HCT116 (cell line): ENCODE data around the gene MRPL34. TPM values are rescaled to one million over a fixed set of nuclear protein-coding genes. Genes with fewer than 3 reads are reported as not detected.

Experiments
- ATAC-seq: fragments of 200-7000 bp; cut with Tn5 transposase; 2 replicates; pipeline ENCODE4 v1.9.1; 2020; ENCODE audit warnings: mild to moderate bottlenecking, moderate library complexity
- BruUV-seq: library from RNA; stranded (reverse); fragments of 400-500 nt; replicated peaks from 2 replicates; lab custom pipeline; 2021; lab: Mats Ljungman, UMichigan
- CTCF ChIA-PET: fragments of 300-600 bp; sonication (Branson Sonifier 250); formaldehyde crosslinking; loops from one replicate; lab custom pipeline; 2021; ENCODE audit warnings: antibody characterized with exemption; lab: Charles Lee
- POLR2A ChIA-PET: fragments of 300-600, 350-600 bp; sonication (Branson Sonifier 250); formaldehyde crosslinking; loops from one replicate; lab custom pipeline; 2021; ENCODE audit warnings: antibody characterized with exemption; lab: Charles Lee
- RAD21 ChIA-PET, 2 experiments: fragments of 300-600 bp; sonication (Branson Sonifier 250); formaldehyde crosslinking; loops; one replicate each; lab custom pipeline; 2023; ENCODE audit warnings: low total read pairs in 2 of 2; ENCODE audit not compliant: uncharacterized antibody in 2 of 2, unreplicated experiment in 2 of 2, low non-redundant PET in 1 of 2; lab: Charles Lee
- DNase-seq: peaks from one replicate; pipeline ENCODE4 v3.0.0-alpha.2; 2010; ENCODE audit warnings: low read depth, low spot score
- H2AFZ ChIP-seq: fragments of 200-600 bp; shearing (Covaris generic), sonication (generic); 2 replicates; pipeline ENCODE4 v1.6.1; 2017; ENCODE audit warnings: low read depth, mixed run types, mixed read lengths, antibody characterized with exemption, low read length; ENCODE audit not compliant: poor library complexity, severe bottlenecking
- H3K27ac ChIP-seq: 2 replicates; pipeline ENCODE4 v1.5.1; 2012; ENCODE audit warnings: low read depth, low read length
- H3K27me3 ChIP-seq: fragments of 200-600 bp; sonication (generic); 2 replicates; pipeline ENCODE4 v1.6.1; 2016; ENCODE audit warnings: mixed run types, low read length, mixed read lengths; ENCODE audit not compliant: insufficient read depth
- H3K36me3 ChIP-seq, 2 experiments: fragments of 200-500 bp in 1 of 2; fragments of 200-600 bp in 1 of 2; sonication (Bioruptor generic) in 1 of 2; sonication (generic) in 1 of 2; 2 replicates each; pipeline versions ENCODE4 v1.5.1 to v1.6.1; 2014 to 2016; ENCODE audit warnings: low read length in 2 of 2, inconsistent platforms in 1 of 2, mixed read lengths in 1 of 2, mixed run types in 1 of 2; ENCODE audit not compliant: insufficient read depth in 2 of 2, control insufficient read depth in 1 of 2
- H3K4me1 ChIP-seq, 2 experiments: fragments of 200-600 bp in 1 of 2; sonication (generic) in 1 of 2; 2 replicates each; pipeline versions ENCODE4 v1.5.1 to v1.6.1; 2012 to 2017; ENCODE audit warnings: low read length in 2 of 2, inconsistent platforms in 1 of 2, mild to moderate bottlenecking in 1 of 2, mixed read lengths in 1 of 2, mixed run types in 1 of 2, moderate library complexity in 1 of 2; ENCODE audit not compliant: insufficient read depth in 2 of 2, control insufficient read depth in 1 of 2
- H3K4me2 ChIP-seq: fragments of 200-600 bp; sonication (generic); 2 replicates; pipeline ENCODE4 v1.6.1; 2017; ENCODE audit warnings: mixed run types, low read length, mixed read lengths
- H3K4me3 ChIP-seq, 2 experiments: fragments of 200-600 bp in 1 of 2; sonication (generic) in 1 of 2; replicated peaks in 1 of 2; 2 replicates each; pipeline ENCODE4 v1.5.1; 2011 to 2016; ENCODE audit warnings: low read length in 2 of 2, control low read depth in 1 of 2, low read depth in 1 of 2, mild to moderate bottlenecking in 1 of 2, mixed read lengths in 1 of 2, mixed run types in 1 of 2
- H3K79me2 ChIP-seq: fragments of 200-600 bp; sonication (generic); 2 replicates; pipeline ENCODE4 v1.6.1; 2017; ENCODE audit warnings: mild to moderate bottlenecking, mixed run types, low read length, moderate library complexity, mixed read lengths; ENCODE audit not compliant: insufficient read depth
- H3K9ac ChIP-seq: fragments of 200-600 bp; sonication (generic); 2 replicates; pipeline ENCODE4 v1.6.1; 2016; ENCODE audit warnings: low read length, mixed read lengths
- H3K9me2 ChIP-seq: fragments of 200-600 bp; sonication (generic), shearing (Covaris generic); 2 replicates; pipeline ENCODE4 v1.6.1; 2017; ENCODE audit warnings: mixed run types, mild to moderate bottlenecking, moderate library complexity; ENCODE audit not compliant: insufficient read depth
- H3K9me3 ChIP-seq, 2 experiments: fragments of 200-500 bp in 1 of 2; fragments of 200-600 bp in 1 of 2; sonication (Bioruptor generic) in 1 of 2; sonication (generic) in 1 of 2; 2 replicates each; pipeline ENCODE4 v1.6.1; 2014 to 2017; ENCODE audit warnings: low read length in 2 of 2, mixed read lengths in 2 of 2, inconsistent platforms in 1 of 2, low read depth in 1 of 2, mild to moderate bottlenecking in 1 of 2, mixed run types in 1 of 2, moderate library complexity in 1 of 2; ENCODE audit not compliant: control insufficient read depth in 1 of 2, insufficient read depth in 1 of 2
- H4K20me1 ChIP-seq: fragments of 200-600 bp; sonication (generic), shearing (Covaris generic); 2 replicates; pipeline ENCODE4 v1.6.1; 2017; ENCODE audit warnings: mixed run types, mild to moderate bottlenecking, moderate library complexity; ENCODE audit not compliant: insufficient read depth
- CEBPB ChIP-seq: IDR thresholded peaks from 2 replicates; pipeline ENCODE4 v1.6.1; 2012; ENCODE audit warnings: low read depth
- ELF1 ChIP-seq: IDR thresholded peaks from 2 replicates; pipeline ENCODE4 v1.6.1; 2012; ENCODE audit warnings: low read depth, borderline replicate concordance
- JUND ChIP-seq: IDR thresholded peaks from 2 replicates; pipeline ENCODE4 v1.6.1; 2012
- POLR2AphosphoS5 ChIP-seq: IDR thresholded peaks from 2 replicates; pipeline ENCODE4 v1.6.1; 2011; ENCODE audit warnings: mild to moderate bottlenecking, low read depth, low read length, moderate library complexity
- RAD21 ChIP-seq: IDR thresholded peaks from 2 replicates; pipeline ENCODE4 v1.6.1; 2012; ENCODE audit warnings: low read depth, mild to moderate bottlenecking
- SIN3A ChIP-seq: IDR thresholded peaks from 2 replicates; pipeline ENCODE4 v1.6.1; 2012; ENCODE audit warnings: low read depth
- SRF ChIP-seq: IDR thresholded peaks from 2 replicates; pipeline ENCODE4 v1.6.1; 2012; ENCODE audit warnings: low read depth
- TCF7L2 ChIP-seq: IDR thresholded peaks from 2 replicates; pipeline ENCODE4 v1.7.0; 2011; ENCODE audit warnings: borderline replicate concordance, inconsistent platforms; ENCODE audit not compliant: insufficient read depth, insufficient read length; ENCODE audit errors: extremely low read depth
- YY1 ChIP-seq: IDR thresholded peaks from 2 replicates; pipeline ENCODE4 v1.6.1; 2011; ENCODE audit warnings: low read length, low read depth, moderate library complexity, mild to moderate bottlenecking; ENCODE audit not compliant: insufficient replicate concordance; ENCODE audit errors: extremely low read depth
- ZNF274 ChIP-seq: fragments of 200-500 bp; sonication (Bioruptor generic); IDR thresholded peaks from 2 replicates; pipeline ENCODE4 v1.6.1; 2014; ENCODE audit warnings: mild to moderate bottlenecking, low read depth, low read length, inconsistent platforms
- intact Hi-C: fragments of 100-400 bp; cut with micrococcal nuclease; formaldehyde crosslinking; loops from 2 replicates; pipeline ENCODE4 v1.10.0; 2022
- total RNA-seq: library from RNA; stranded (reverse); gene quantifications from one replicate; pipeline ENCODE4 v1.2.1, GENCODE V29; 2021; ENCODE audit not compliant: unreplicated experiment
- TF ChIP-seq, protein P1 (sequence below): IDR thresholded peaks from 2 replicates; pipeline ENCODE4 v1.6.1; 2011; ENCODE audit warnings: mild to moderate bottlenecking, low read length, moderate library complexity; ENCODE audit not compliant: insufficient replicate concordance; ENCODE audit errors: extremely low read depth
- TF ChIP-seq, protein P2 (sequence below): IDR thresholded peaks from 2 replicates; pipeline ENCODE4 v1.6.1; 2012
- TF ChIP-seq, protein P3 (sequence below): IDR thresholded peaks from 2 replicates; pipeline ENCODE4 v1.6.1; 2012; ENCODE audit warnings: low read depth
- TF ChIP-seq, protein P4 (sequence below), 3 experiments: fragments of 200-600 bp in 1 of 3; sonication (generic) in 1 of 3; IDR thresholded peaks in 2 of 3; conservative IDR thresholded peaks in 1 of 3; 2 replicates each; pipeline ENCODE4 v1.5.1; 2012 to 2017; ENCODE audit warnings: low read depth in 2 of 3, low read length in 2 of 3, antibody characterized with exemption in 1 of 3, borderline replicate concordance in 1 of 3, control low read depth in 1 of 3, mild to moderate bottlenecking in 1 of 3, mixed read lengths in 1 of 3, mixed run types in 1 of 3, moderate library complexity in 1 of 3; ENCODE audit not compliant: insufficient read depth in 1 of 3

MRPL34 gene
- total RNA-seq, 1 experiment from 2014 or later, result 114 TPM

DNA sequence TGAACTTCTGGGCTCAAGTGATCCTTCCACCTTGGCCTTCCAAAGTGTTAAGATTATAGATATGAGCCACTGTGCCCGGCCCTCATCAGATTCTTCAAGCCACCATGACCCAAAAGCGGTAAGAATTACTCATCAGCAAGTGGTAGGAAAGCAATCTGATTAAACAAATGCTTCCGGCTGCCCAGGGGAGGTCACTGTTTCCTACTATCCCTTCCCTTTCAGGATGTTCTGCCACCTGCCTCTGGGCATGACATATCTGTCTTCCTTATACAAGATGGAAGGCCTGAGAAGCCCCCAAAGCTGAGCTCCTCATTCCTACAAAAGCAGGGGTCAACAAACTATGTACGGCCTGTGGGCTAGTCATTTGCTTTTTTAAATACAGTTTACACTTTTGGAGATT is 9.4 kb upstream of the MRPL34 start (continued):
- TF ChIP-seq, protein P1, sequence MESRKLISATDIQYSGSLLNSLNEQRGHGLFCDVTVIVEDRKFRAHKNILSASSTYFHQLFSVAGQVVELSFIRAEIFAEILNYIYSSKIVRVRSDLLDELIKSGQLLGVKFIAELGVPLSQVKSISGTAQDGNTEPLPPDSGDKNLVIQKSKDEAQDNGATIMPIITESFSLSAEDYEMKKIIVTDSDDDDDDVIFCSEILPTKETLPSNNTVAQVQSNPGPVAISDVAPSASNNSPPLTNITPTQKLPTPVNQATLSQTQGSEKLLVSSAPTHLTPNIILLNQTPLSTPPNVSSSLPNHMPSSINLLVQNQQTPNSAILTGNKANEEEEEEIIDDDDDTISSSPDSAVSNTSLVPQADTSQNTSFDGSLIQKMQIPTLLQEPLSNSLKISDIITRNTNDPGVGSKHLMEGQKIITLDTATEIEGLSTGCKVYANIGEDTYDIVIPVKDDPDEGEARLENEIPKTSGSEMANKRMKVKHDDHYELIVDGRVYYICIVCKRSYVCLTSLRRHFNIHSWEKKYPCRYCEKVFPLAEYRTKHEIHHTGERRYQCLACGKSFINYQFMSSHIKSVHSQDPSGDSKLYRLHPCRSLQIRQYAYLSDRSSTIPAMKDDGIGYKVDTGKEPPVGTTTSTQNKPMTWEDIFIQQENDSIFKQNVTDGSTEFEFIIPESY, result no peak

DNA sequence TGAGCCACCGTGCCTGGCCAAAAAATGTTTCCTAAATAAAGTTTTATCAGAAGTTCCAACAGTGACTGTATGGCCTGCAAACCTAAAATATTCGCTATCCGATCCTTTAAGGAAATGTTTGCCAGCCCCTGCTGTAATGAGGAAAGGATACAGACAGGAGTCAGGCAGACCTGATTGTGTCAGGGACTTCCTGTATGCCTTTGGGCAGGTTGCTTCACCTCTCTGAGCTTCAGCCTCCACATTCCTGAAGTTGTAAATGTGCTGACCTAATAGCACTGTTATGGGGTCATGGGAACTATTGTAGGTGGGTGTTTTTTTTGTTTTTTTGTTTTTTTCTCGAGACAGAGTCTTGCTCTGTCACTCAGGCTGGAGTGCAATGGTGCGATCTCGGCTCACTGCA is 8.7 kb upstream of the MRPL34 start:
- peaks cover 16 to 28% of the 10 kb centered on the region in 2 experiments for H3K4me1 ChIP-seq
- H3K36me3 ChIP-seq, result peaks cover 0 to 10% of the 10 kb centered on the region in 2 experiments; a peak in 2 of 4 replicates
- intact Hi-C loops, result no loop called here
- H3K27ac ChIP-seq, result no peak overlapping the region
- H3K4me2 ChIP-seq, result no peak overlapping the region
- BruUV-seq, result no TSS peak
- no peak for ATAC-seq
- DNase-seq, result no peak
- POLR2A ChIA-PET, result interaction anchor here (0.9 kb wide), 1 partner anchor 8 kb away, joined by 4 read pairs; the partner anchor contains the start of gene MRPL34
- H2AFZ ChIP-seq, result no peak overlapping the region
- H3K27me3 ChIP-seq, result no peaks in the 10 kb centered on the region
- H3K79me2 ChIP-seq, result peaks cover 37% of the 10 kb centered on the region
- no peaks in the 10 kb centered on the region; a peak in 1 of 4 replicates for H3K9me3 ChIP-seq
- no peak overlapping the region for H3K4me3 ChIP-seq
- H3K9me2 ChIP-seq, result no peaks in the 10 kb centered on the region
- CTCF ChIA-PET, result interaction anchor here (1.2 to 1.5 kb wide), 2 partner anchors 8 to 13 kb away, joined by 3 to 5 read pairs; partner anchors contain the start of genes DDA1 and MRPL34
- RAD21 ChIA-PET, result interaction anchor here in 1 of 2 experiments (0.7 kb wide), 1 partner anchor 35 kb away, joined by 3 read pairs; no protein-coding TSS in a partner anchor
- no peak overlapping the region for H3K9ac ChIP-seq
- no peaks in the 10 kb centered on the region for H4K20me1 ChIP-seq
- no peak for TF ChIP-seq CEBPB
- TF ChIP-seq RAD21, result no peak
- no peak for TF ChIP-seq YY1
- TF ChIP-seq TCF7L2, result no peak
- no peak for TF ChIP-seq SRF
- TF ChIP-seq, protein P2, sequence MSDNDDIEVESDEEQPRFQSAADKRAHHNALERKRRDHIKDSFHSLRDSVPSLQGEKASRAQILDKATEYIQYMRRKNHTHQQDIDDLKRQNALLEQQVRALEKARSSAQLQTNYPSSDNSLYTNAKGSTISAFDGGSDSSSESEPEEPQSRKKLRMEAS, result no peak
- no peak for TF ChIP-seq SIN3A
- no peak for TF ChIP-seq POLR2AphosphoS5
- TF ChIP-seq JUND, result no peak
- no peak for TF ChIP-seq ZNF274
- TF ChIP-seq, protein P1, result no peak
- TF ChIP-seq ELF1, result no peak
- TF ChIP-seq, protein P3, sequence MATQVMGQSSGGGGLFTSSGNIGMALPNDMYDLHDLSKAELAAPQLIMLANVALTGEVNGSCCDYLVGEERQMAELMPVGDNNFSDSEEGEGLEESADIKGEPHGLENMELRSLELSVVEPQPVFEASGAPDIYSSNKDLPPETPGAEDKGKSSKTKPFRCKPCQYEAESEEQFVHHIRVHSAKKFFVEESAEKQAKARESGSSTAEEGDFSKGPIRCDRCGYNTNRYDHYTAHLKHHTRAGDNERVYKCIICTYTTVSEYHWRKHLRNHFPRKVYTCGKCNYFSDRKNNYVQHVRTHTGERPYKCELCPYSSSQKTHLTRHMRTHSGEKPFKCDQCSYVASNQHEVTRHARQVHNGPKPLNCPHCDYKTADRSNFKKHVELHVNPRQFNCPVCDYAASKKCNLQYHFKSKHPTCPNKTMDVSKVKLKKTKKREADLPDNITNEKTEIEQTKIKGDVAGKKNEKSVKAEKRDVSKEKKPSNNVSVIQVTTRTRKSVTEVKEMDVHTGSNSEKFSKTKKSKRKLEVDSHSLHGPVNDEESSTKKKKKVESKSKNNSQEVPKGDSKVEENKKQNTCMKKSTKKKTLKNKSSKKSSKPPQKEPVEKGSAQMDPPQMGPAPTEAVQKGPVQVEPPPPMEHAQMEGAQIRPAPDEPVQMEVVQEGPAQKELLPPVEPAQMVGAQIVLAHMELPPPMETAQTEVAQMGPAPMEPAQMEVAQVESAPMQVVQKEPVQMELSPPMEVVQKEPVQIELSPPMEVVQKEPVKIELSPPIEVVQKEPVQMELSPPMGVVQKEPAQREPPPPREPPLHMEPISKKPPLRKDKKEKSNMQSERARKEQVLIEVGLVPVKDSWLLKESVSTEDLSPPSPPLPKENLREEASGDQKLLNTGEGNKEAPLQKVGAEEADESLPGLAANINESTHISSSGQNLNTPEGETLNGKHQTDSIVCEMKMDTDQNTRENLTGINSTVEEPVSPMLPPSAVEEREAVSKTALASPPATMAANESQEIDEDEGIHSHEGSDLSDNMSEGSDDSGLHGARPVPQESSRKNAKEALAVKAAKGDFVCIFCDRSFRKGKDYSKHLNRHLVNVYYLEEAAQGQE, result no peak
- TF ChIP-seq, protein P4, sequence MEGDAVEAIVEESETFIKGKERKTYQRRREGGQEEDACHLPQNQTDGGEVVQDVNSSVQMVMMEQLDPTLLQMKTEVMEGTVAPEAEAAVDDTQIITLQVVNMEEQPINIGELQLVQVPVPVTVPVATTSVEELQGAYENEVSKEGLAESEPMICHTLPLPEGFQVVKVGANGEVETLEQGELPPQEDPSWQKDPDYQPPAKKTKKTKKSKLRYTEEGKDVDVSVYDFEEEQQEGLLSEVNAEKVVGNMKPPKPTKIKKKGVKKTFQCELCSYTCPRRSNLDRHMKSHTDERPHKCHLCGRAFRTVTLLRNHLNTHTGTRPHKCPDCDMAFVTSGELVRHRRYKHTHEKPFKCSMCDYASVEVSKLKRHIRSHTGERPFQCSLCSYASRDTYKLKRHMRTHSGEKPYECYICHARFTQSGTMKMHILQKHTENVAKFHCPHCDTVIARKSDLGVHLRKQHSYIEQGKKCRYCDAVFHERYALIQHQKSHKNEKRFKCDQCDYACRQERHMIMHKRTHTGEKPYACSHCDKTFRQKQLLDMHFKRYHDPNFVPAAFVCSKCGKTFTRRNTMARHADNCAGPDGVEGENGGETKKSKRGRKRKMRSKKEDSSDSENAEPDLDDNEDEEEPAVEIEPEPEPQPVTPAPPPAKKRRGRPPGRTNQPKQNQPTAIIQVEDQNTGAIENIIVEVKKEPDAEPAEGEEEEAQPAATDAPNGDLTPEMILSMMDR (IDR thresholded peaks at IDR 0.05 in 2 of 3, conservative IDR thresholded peaks at IDR 0.05 in 1 of 3; ENCODE audit: borderline replicate concordance in 1 of 3, insufficient read depth in 1 of 3, low read depth in 2 of 3, low read length in 2 of 3), result no peak
